GM18499 (cell line): ENCODE data around the gene TBCCD1.
"Not testable (repeated sequence)": the region's sequence is repeated elsewhere in the genome, so short reads cannot be mapped to it uniquely, and the experiment has no call there.

ENCODE experiments used
- ATAC-seq: cut with Tn5 transposase; IDR thresholded peaks from one replicate; pipeline ENCODE4 v1.9.1; 2021; ENCODE audit warnings: moderate number of reproducible peaks; ENCODE audit not compliant: insufficient read depth, unreplicated experiment

The TBCCD1 gene

GRCh38 chr3:186520957-186521842 is 45.9 kb downstream of the TBCCD1 start:
- ATAC-seq = no peak

- no peak for ATAC-seq
Measured at GRCh38 chr3:186520431-186520830, 46.7 kb downstream of the TBCCD1 start.

- ATAC-seq = no peak
Measured at GRCh38 chr3:186519021-186519658, 48.0 kb downstream of the TBCCD1 start.

GRCh38 chr3:186517218-186517617 is 49.9 kb downstream of the TBCCD1 start:
- ATAC-seq = no peak

- ATAC-seq = no peak
Measured at GRCh38 chr3:186516646-186517045, 50.5 kb downstream of the TBCCD1 start.

- no peak for ATAC-seq
Measured at GRCh38 chr3:186515125-186515524, 52.0 kb downstream of the TBCCD1 start.

GRCh38 chr3:186514296-186515002 is 52.7 kb downstream of the TBCCD1 start:
- no peak for ATAC-seq

GRCh38 chr3:186513386-186513785 is 53.8 kb downstream of the TBCCD1 start:
- ATAC-seq = no peak

GRCh38 chr3:186512570-186513302 is 54.4 kb downstream of the TBCCD1 start:
- no peak for ATAC-seq

- ATAC-seq = no peak
Measured at GRCh38 chr3:186511702-186512101, 55.4 kb downstream of the TBCCD1 start.

GRCh38 chr3:186511245-186511644 is 55.9 kb downstream of the TBCCD1 start:
- peak; percentile 69 for ATAC-seq

GRCh38 chr3:186510374-186511079 is 56.6 kb downstream of the TBCCD1 start:
- no peak for ATAC-seq

- ATAC-seq = no peak
Measured at GRCh38 chr3:186509423-186509822, 57.7 kb downstream of the TBCCD1 start.

GRCh38 chr3:186506857-186507256 is 60.3 kb downstream of the TBCCD1 start:
- ATAC-seq = no peak

GRCh38 chr3:186506191-186506739 is 60.9 kb downstream of the TBCCD1 start:
- ATAC-seq = no peak

GRCh38 chr3:186502966-186503712 is 64.0 kb downstream of the TBCCD1 start:
- ATAC-seq = no peak

- no peak for ATAC-seq
Measured at GRCh38 chr3:186502138-186502948, 64.8 kb downstream of the TBCCD1 start.

- ATAC-seq = not testable (repeated sequence)
Measured at GRCh38 chr3:186499949-186500348, 67.2 kb downstream of the TBCCD1 start.
